GM12874 (cell line): ENCODE measurements around the gene RSRC2.

Source experiments
- CTCF ChIP-seq: IDR thresholded peaks from 2 replicates; pipeline ENCODE4 v1.5.1; 2011; ENCODE audit warnings: low read depth, mild to moderate bottlenecking, control low read depth, low read length, moderate library complexity; ENCODE audit not compliant: insufficient read depth

RSRC2 gene

GRCh38 chr12:122515275-122515674 is 11.5 kb downstream of the RSRC2 start:
- TF ChIP-seq CTCF, result no peak

- no peak for TF ChIP-seq CTCF
Observed at GRCh38 chr12:122513660-122514059, 13.1 kb downstream of the RSRC2 start.

- no peak for TF ChIP-seq CTCF
Observed at GRCh38 chr12:122508163-122508562, 18.6 kb downstream of the RSRC2 start.

GRCh38 chr12:122506393-122506938 is 20.3 kb downstream of the RSRC2 start:
- no peak for TF ChIP-seq CTCF

- TF ChIP-seq CTCF, result no peak
Observed at GRCh38 chr12:122505419-122506051, 21.2 kb downstream of the RSRC2 start.

- no peak for TF ChIP-seq CTCF
Observed at GRCh38 chr12:122503783-122504590, 22.7 kb downstream of the RSRC2 start.

GRCh38 chr12:122503147-122503751 is 23.5 kb downstream of the RSRC2 start:
- TF ChIP-seq CTCF, result no peak
